Choroid plexus epithelial cell (primary cell): ENCODE measurements around the gene YBEY.

Experiments used
- DNase-seq: peaks from one replicate; pipeline ENCODE4 v3.0.0-alpha.2; 2010; ENCODE audit warnings: low read depth
- H3K4me3 ChIP-seq: 2 replicates; pipeline ENCODE4 v1.5.1; 2011; ENCODE audit warnings: low read depth, mild to moderate bottlenecking, control low read depth, low read length, moderate library complexity
- TF ChIP-seq, protein P1 (sequence below): conservative IDR thresholded peaks from 2 replicates; pipeline ENCODE4 v1.5.1; 2011; ENCODE audit warnings: low read depth, mild to moderate bottlenecking, control low read depth, inconsistent platforms, low read length, moderate library complexity

Gene YBEY

DNA sequence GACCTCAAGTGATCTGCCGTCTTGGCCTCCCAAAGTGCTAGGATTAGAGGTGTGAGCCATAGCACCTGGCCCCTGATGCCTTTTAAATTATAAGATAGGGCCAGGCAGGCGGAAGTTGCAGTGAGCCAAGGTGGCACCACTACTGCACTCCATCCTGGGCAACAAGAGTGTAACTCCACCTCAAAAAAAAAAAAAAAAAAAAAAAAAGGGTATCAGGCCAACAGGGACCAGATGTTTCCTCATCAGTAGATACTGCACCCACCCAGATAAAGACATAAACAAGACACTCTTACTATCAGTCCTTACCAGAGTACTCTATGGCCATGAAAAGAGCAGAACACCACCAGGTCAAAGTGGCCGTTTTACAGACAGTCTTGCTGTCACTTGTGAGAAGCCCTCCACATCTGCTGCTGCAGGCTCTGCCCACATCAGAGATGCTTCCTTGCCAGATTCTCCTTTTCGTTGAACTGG lies 34.2 kb downstream of the YBEY start:
- no peak overlapping the region for H3K4me3 ChIP-seq
- TF ChIP-seq, protein P1, sequence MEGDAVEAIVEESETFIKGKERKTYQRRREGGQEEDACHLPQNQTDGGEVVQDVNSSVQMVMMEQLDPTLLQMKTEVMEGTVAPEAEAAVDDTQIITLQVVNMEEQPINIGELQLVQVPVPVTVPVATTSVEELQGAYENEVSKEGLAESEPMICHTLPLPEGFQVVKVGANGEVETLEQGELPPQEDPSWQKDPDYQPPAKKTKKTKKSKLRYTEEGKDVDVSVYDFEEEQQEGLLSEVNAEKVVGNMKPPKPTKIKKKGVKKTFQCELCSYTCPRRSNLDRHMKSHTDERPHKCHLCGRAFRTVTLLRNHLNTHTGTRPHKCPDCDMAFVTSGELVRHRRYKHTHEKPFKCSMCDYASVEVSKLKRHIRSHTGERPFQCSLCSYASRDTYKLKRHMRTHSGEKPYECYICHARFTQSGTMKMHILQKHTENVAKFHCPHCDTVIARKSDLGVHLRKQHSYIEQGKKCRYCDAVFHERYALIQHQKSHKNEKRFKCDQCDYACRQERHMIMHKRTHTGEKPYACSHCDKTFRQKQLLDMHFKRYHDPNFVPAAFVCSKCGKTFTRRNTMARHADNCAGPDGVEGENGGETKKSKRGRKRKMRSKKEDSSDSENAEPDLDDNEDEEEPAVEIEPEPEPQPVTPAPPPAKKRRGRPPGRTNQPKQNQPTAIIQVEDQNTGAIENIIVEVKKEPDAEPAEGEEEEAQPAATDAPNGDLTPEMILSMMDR: no peak
- DNase-seq: no peak

DNA sequence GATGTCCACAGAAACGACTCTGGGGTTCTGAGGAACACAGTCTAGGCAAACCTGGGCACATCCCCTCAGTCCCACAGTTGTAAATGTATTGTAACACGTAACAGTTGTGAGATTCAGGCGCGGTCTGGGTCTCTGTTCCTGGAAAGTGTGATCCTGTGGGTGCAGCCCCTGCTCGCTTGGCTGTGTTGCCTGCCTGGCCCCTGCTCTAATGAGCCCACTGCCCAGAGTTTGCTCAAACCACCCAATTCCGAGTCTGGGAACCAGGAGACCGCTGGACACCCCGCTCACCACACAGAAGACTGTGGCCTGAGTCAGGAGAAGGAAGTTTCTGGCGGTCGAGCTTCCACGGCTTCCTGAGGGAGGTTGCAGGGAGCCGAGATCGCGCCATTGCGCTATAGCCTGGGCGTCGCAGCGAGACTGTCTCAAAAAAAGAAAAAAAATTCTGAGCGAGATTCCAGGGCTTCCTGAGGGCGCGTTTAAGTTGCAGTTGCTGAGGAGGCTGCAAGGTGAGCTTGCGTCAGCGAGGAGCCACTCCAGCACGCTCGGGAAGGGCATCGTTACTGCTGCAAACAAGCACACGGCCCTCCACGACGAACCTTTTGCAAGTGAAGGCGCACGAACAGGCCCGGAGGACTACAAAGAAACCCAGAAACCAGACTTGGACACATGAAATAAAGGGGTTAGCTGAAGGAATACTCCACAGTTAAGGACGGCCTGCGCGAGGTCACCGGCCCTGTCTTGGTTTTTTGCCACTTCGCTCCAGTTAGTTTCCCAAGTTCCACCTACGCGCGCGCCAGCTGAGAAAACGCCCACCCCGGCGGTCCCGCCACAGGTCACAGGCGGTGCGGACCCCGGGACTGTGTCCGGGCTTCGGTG lies 36.4 kb downstream of the YBEY start:
- H3K4me3 ChIP-seq: peak overlapping the region; percentile 81
- DNase-seq: peak; percentile 51
- TF ChIP-seq, protein P1: no peak

DNA sequence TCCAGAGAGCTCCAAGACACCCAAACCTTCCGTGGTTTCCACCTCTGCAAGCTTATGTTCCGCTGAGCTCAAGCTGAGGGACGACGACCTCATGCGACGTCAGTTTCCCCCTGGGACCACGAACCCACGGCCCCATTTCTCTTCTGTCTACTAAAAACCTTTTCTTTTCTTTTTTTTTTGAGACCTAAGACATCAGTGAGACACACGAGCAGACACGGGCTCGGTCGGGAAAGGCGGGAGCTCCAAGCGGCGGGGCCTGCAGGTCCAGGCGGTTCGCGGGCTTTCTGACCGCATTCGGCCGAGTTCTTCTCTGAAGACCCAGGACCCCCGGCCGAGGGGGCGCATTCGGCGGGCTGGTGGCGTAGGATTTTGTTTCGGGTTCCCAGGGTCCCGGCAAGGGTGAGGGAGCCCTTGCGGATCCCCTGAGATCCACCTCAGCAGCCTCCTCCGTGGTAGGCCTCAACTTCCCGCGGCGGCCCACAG lies 37.1 kb downstream of the YBEY start:
- H3K4me3 ChIP-seq: peak overlapping the region; percentile 81
- TF ChIP-seq, protein P1: no peak
- peak; percentile 23 for DNase-seq

- DNase-seq: peak; percentile 99
- TF ChIP-seq, protein P1: no peak
- peak within 1 kb of the TSS; percentile 94 for H3K4me3 ChIP-seq
Measured at GRCh38 chr21:46323710-46324389, 37.7 kb downstream of the YBEY start, which contains the start of the genes C21orf58 and PCNT. TSS of gene C21orf58 (minus strand) at chr21:46323870. CDS start at chr21:46322738, 1,132 bp downstream. TSS of gene PCNT (plus strand) at chr21:46324156. CDS start at chr21:46324229, 73 bp downstream.

DNA sequence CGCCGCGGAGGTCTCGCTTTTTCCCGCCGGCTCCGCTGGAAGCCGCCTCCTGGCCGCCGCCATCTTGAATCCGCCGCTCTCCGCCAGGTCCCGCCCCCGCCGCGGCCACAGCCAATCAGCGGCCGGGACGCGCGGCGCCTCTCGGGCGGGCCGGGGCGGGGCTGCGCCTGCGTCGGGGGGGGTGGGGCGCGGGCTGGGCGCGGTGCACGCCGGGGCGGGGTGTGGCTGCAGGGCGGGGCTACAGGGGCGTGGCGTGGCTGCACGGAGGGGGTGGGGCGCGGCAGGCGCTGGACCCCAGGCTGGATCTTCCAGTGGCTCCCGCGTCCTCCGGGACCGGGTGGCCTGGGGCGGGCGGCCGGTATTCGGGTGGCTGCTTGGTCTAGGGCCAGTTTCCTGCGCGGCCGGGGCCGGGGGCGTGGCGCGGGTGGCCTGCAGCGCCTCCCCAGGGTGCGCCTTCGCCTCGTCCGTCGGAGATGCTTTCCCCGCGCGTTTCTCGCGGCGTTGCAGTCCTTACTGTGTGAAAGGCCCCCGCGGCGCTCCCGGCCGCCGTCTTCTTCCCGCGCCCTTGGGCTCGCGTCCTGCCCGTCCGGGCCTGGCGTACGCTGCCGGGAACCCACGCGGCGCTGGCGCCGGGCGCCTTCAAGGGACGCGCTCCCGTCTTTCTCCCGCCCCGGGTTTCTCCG lies 38.4 kb downstream of the YBEY start:
- TF ChIP-seq, protein P1: no peak
- DNase-seq: peak; percentile 85
- peak overlapping the region; percentile 94 for H3K4me3 ChIP-seq

GRCh38 chr21:46325073-46325912 lies 39.2 kb downstream of the YBEY start:
- peak overlapping the region; percentile 81 for H3K4me3 ChIP-seq
- DNase-seq: peak; percentile 55
- TF ChIP-seq, protein P1: peak; percentile 54
